ENCODE results near the gene PRKCZ. TPM values are rescaled to one million over a fixed set of nuclear protein-coding genes. Genes with fewer than 3 reads are reported as not detected.

The PRKCZ gene
- total and polyA plus RNA-seq, 7 donors: 0.07 to 2.3 (median 0.42) TPM; not detected in 1

GRCh38 chr1:2210084-2210653, 160.0 kb downstream of the PRKCZ start:
- WGBS, 3 donors: 85 to 91% (median 89%) methylated on average over 16 to 19 of the region's 19 CpGs
- Histone ChIP-seq H3K9me3 (no peaks in the 10 kb centered on the region), H3K27me3 (ENCODE audit: insufficient read depth in 3 of 3, low read length in 2 of 3) (no peaks in the 10 kb centered on the region), H3K4me1 (peaks cover 46% of the 10 kb centered on the region), H3K27ac (no peak overlapping the region), H3K4me3 (no peak overlapping the region), H3K36me3 (ENCODE audit: insufficient read depth in 1 of 2, low read depth in 1 of 2) (no peaks in the 10 kb centered on the region)
- ATAC-seq: no peak
- TF ChIP-seq CTCF (IDR thresholded peaks at IDR 0.05): no peak
- intact Hi-C loops (cut with DNase I): no loop called here
- no peak for DNase-seq

GRCh38 chr1:2210786-2211185, 160.6 kb downstream of the PRKCZ start:
- DNase-seq (no peak), ATAC-seq (no peak)
- TF ChIP-seq CTCF (IDR thresholded peaks at IDR 0.05): no peak
- 96 to 98% (median 97%) methylated on average over 13 of the region's 13 CpGs for WGBS, 3 donors
- H3K4me3 ChIP-seq: no peak overlapping the region
- no peaks in the 10 kb centered on the region for H3K27me3 ChIP-seq (ENCODE audit: insufficient read depth in 3 of 3, low read length in 2 of 3)
- no peaks in the 10 kb centered on the region for H3K36me3 ChIP-seq (ENCODE audit: insufficient read depth in 1 of 2, low read depth in 1 of 2)
- intact Hi-C loops (cut with DNase I): no loop called here
- no peak overlapping the region for H3K27ac ChIP-seq
- peaks cover 41% of the 10 kb centered on the region for H3K4me1 ChIP-seq
- H3K9me3 ChIP-seq: no peaks in the 10 kb centered on the region

- peaks cover 38% of the 10 kb centered on the region for H3K4me1 ChIP-seq
- no peaks in the 10 kb centered on the region for H3K36me3 ChIP-seq (ENCODE audit: insufficient read depth in 1 of 2, low read depth in 1 of 2)
- peak overlapping the region; percentile 53 for H3K4me3 ChIP-seq
- intact Hi-C loops (cut with DNase I): no loop called here
- no peak for TF ChIP-seq CTCF (IDR thresholded peaks at IDR 0.05)
- peak in 1 of 4 donors; percentile 0 for ATAC-seq
- 41 to 47% (median 44%) methylated on average over 8 to 10 of the region's 10 CpGs for WGBS, 3 donors
- no peaks in the 10 kb centered on the region for H3K9me3 ChIP-seq
- H3K27ac ChIP-seq: peak overlapping the region; percentile 84
- peak in 1 of 2 donors; percentile 56 for DNase-seq
- H3K27me3 ChIP-seq (ENCODE audit: insufficient read depth in 3 of 3, low read length in 2 of 3): no peaks in the 10 kb centered on the region
Measured at GRCh38 chr1:2212274-2212531, 162.0 kb downstream of the PRKCZ start.

GRCh38 chr1:2212532-2213491, 162.6 kb downstream of the PRKCZ start:
- no peaks in the 10 kb centered on the region for H3K27me3 ChIP-seq (ENCODE audit: insufficient read depth in 3 of 3, low read length in 2 of 3)
- peak overlapping the region; percentile 53 for H3K4me3 ChIP-seq
- H3K4me1 ChIP-seq: peaks cover 36% of the 10 kb centered on the region
- 8 to 19% (median 13%) methylated on average over 44 to 49 of the region's 49 CpGs for WGBS, 3 donors
- H3K9me3 ChIP-seq: no peaks in the 10 kb centered on the region
- TF ChIP-seq CTCF (IDR thresholded peaks at IDR 0.05): no peak
- peak overlapping the region; percentile 84 for H3K27ac ChIP-seq
- ATAC-seq: peak; percentile 52 to 78 (median 66)
- no peaks in the 10 kb centered on the region for H3K36me3 ChIP-seq (ENCODE audit: insufficient read depth in 1 of 2, low read depth in 1 of 2)
- intact Hi-C loops (cut with DNase I): no loop called here
- peak; percentile 90 to 93 for DNase-seq

Measured in psoas muscle (tissue), 8 donors.